IMR-90 (cell line): ENCODE results near the gene CD80. TPM values are rescaled to one million over a fixed set of nuclear protein-coding genes. Genes with fewer than 3 reads are reported as not detected.

Experiments used
- ATAC-seq: fragments of 200-7000 bp; cut with Tn5 transposase; 2 replicates; pipeline ENCODE4 v1.9.1; 2020; ENCODE audit warnings: low read depth, mild to moderate bottlenecking, moderate library complexity
- BruUV-seq: library from RNA; stranded (reverse); fragments of 400-500 nt; replicated peaks from 2 replicates; lab custom pipeline; 2021; lab: Mats Ljungman, UMichigan
- CTCF ChIA-PET: fragments of 300-600 bp; formaldehyde crosslinking; extraction: SDS; loops from one replicate; lab custom pipeline; 2021; ENCODE audit warnings: antibody characterized with exemption; lab: Yijun Ruan, JAX
- POLR2A ChIA-PET: fragments of 300-600 bp; sonication (Branson Sonifier 250); formaldehyde crosslinking; loops from one replicate; lab custom pipeline; 2022; ENCODE audit warnings: antibody characterized with exemption; ENCODE audit not compliant: unreplicated experiment; lab: Charles Lee
- DNase-seq: peaks from one replicate; pipeline ENCODE4 v3.0.0; 2013
- H2AFZ ChIP-seq: replicated peaks from 2 replicates; pipeline ENCODE3; 2013; ENCODE audit warnings: low read length, mild to moderate bottlenecking; ENCODE audit not compliant: poor library complexity
- H2AK5ac ChIP-seq: 2 replicates; pipeline ENCODE4 v1.6.1; 2013; ENCODE audit warnings: low read depth, low read length, inconsistent platforms
- H2AK9ac ChIP-seq: replicated peaks from 2 replicates; pipeline ENCODE3; 2013; ENCODE audit warnings: mild to moderate bottlenecking, low read depth, low read length, moderate library complexity; ENCODE audit not compliant: poor library complexity
- H2BK120ac ChIP-seq: 2 replicates; pipeline ENCODE4 v1.6.1; 2013; ENCODE audit warnings: low read depth, low read length, inconsistent platforms
- H2BK15ac ChIP-seq: 3 replicates; pipeline ENCODE4 v1.6.1; 2013; ENCODE audit warnings: low read depth, low read length, inconsistent platforms
- H2BK20ac ChIP-seq: 2 replicates; pipeline ENCODE4 v1.6.1; 2013; ENCODE audit warnings: low read depth, mild to moderate bottlenecking, inconsistent platforms, low read length, moderate library complexity
- H2BK5ac ChIP-seq: 2 replicates; pipeline ENCODE4 v1.6.1; 2013; ENCODE audit warnings: mild to moderate bottlenecking, low read depth, low read length, inconsistent platforms; ENCODE audit not compliant: poor library complexity, severe bottlenecking
- H3K14ac ChIP-seq: replicated peaks from 2 replicates; pipeline ENCODE4 v1.6.1; 2013; ENCODE audit warnings: low read depth, low read length, inconsistent platforms
- H3K18ac ChIP-seq: 2 replicates; pipeline ENCODE4 v1.6.1; 2013; ENCODE audit warnings: low read depth, low read length, control low read depth
- H3K23ac ChIP-seq: 2 replicates; pipeline ENCODE4 v1.6.1; 2013; ENCODE audit warnings: low read depth, low read length, inconsistent platforms
- H3K27ac ChIP-seq: 2 replicates; pipeline ENCODE4 v1.5.1; 2013; ENCODE audit warnings: mild to moderate bottlenecking, control low read depth, low read length; ENCODE audit not compliant: insufficient read depth
- H3K27me3 ChIP-seq: 2 replicates; pipeline ENCODE4 v1.6.1; 2013; ENCODE audit warnings: low read length; ENCODE audit not compliant: control insufficient read depth, insufficient read depth
- H3K36me3 ChIP-seq: 2 replicates; pipeline ENCODE4 v1.6.1; 2013; ENCODE audit warnings: low read length, mixed read lengths; ENCODE audit not compliant: control insufficient read depth, insufficient read depth
- H3K4ac ChIP-seq: 2 replicates; pipeline ENCODE4 v1.6.1; 2013; ENCODE audit warnings: low read depth, low read length, inconsistent platforms
- H3K4me1 ChIP-seq: 2 replicates; pipeline ENCODE4 v1.6.1; 2013; ENCODE audit warnings: low read length, mixed read lengths; ENCODE audit not compliant: control insufficient read depth, insufficient read depth
- H3K4me2 ChIP-seq: 2 replicates; pipeline ENCODE4 v1.6.1; 2013; ENCODE audit warnings: low read depth, mild to moderate bottlenecking, control low read depth, low read length, moderate library complexity
- H3K4me3 ChIP-seq: 2 replicates; pipeline ENCODE4 v1.5.1; 2013; ENCODE audit warnings: low read depth, mild to moderate bottlenecking, control low read depth, low read length, moderate library complexity; ENCODE audit not compliant: insufficient read depth
- H3K56ac ChIP-seq: 2 replicates; pipeline ENCODE4 v1.6.1; 2013; ENCODE audit warnings: low read length, inconsistent platforms; ENCODE audit not compliant: insufficient read depth; ENCODE audit errors: extremely low read depth
- H3K79me1 ChIP-seq, 2 experiments: 2 replicates each; pipeline ENCODE4 v1.6.1; 2013; ENCODE audit warnings: low read length in 2 of 2, inconsistent platforms in 1 of 2, low read depth in 1 of 2
- H3K9ac ChIP-seq: 2 replicates; pipeline ENCODE4 v1.6.1; 2013; ENCODE audit warnings: low read depth, low read length, control low read depth
- H3K9me1 ChIP-seq: 2 replicates; pipeline ENCODE4 v1.6.1; 2013; ENCODE audit warnings: low read length, inconsistent platforms; ENCODE audit not compliant: insufficient read depth
- H3K9me3 ChIP-seq: 2 replicates; pipeline ENCODE4 v1.6.1; 2013; ENCODE audit warnings: low read length; ENCODE audit not compliant: control insufficient read depth, insufficient read depth
- H4K20me1 ChIP-seq: 2 replicates; pipeline ENCODE4 v1.6.1; 2013; ENCODE audit warnings: low read length, inconsistent platforms; ENCODE audit not compliant: insufficient read depth
- H4K5ac ChIP-seq: 2 replicates; pipeline ENCODE4 v1.6.1; 2013; ENCODE audit warnings: mild to moderate bottlenecking, low read depth, low read length, control low read depth
- H4K8ac ChIP-seq, 2 experiments: 2 replicates each; pipeline ENCODE4 v1.6.1; 2013; ENCODE audit warnings: low read depth in 2 of 2, low read length in 2 of 2, control low read depth in 1 of 2, inconsistent platforms in 1 of 2
- H4K91ac ChIP-seq: 2 replicates; pipeline ENCODE4 v1.6.1; 2013; ENCODE audit warnings: low read depth, low read length, inconsistent platforms; ENCODE audit not compliant: insufficient read depth
- BHLHE40 ChIP-seq: fragments of 150-350 bp; IDR thresholded peaks from 2 replicates; pipeline ENCODE4 v1.6.1; 2016; ENCODE audit warnings: mild to moderate bottlenecking, low read depth, low read length
- CEBPB ChIP-seq: IDR thresholded peaks from 2 replicates; pipeline ENCODE4 v1.6.1; 2012; ENCODE audit warnings: low read depth, low read length, improper control_type of control experiment
- CHD1 ChIP-seq: IDR thresholded peaks from 2 replicates; pipeline ENCODE4 v1.6.1; 2012; ENCODE audit warnings: low read depth, low read length, improper control_type of control experiment
- FOS ChIP-seq: fragments of 150-350 bp; IDR thresholded peaks from 2 replicates; pipeline ENCODE4 v1.6.1; 2016; ENCODE audit warnings: low read depth, low read length
- MAFK ChIP-seq: IDR thresholded peaks from 2 replicates; pipeline ENCODE4 v1.6.1; 2012; ENCODE audit warnings: low read depth, low read length, improper control_type of control experiment
- MXI1 ChIP-seq: IDR thresholded peaks from 2 replicates; pipeline ENCODE4 v1.6.1; 2012; ENCODE audit warnings: low read depth, mild to moderate bottlenecking, low read length, moderate library complexity, borderline replicate concordance
- NFE2L2 ChIP-seq: fragments of 150-350 bp; IDR thresholded peaks from 2 replicates; pipeline ENCODE4 v1.6.1; 2016; ENCODE audit warnings: low read depth, mild to moderate bottlenecking, low read length
- POLR2A ChIP-seq: IDR thresholded peaks from 2 replicates; pipeline ENCODE4 v1.6.1; 2012; ENCODE audit warnings: mild to moderate bottlenecking, low read depth, low read length
- RAD21 ChIP-seq: IDR thresholded peaks from 2 replicates; pipeline ENCODE4 v1.6.1; 2012; ENCODE audit warnings: low read length, improper control_type of control experiment
- RCOR1 ChIP-seq: IDR thresholded peaks from 2 replicates; pipeline ENCODE4 v1.6.1; 2012; ENCODE audit warnings: mild to moderate bottlenecking, low read length, improper control_type of control experiment; ENCODE audit not compliant: insufficient replicate concordance
- RFX5 ChIP-seq: IDR thresholded peaks from 2 replicates; pipeline ENCODE4 v1.8.0; 2012; ENCODE audit warnings: low read depth, mild to moderate bottlenecking, low read length, moderate library complexity
- SMC3 ChIP-seq: fragments of 150-350 bp; IDR thresholded peaks from 2 replicates; pipeline ENCODE4 v1.6.1; 2016; ENCODE audit warnings: low read depth, mild to moderate bottlenecking, antibody characterized with exemption, low read length, moderate library complexity
- WGBS, 2 experiments: methylation state at CpG; one replicate each; pipeline versions ENCODE4 v1.1.5 to v1.1.7; 2013; ENCODE audit warnings: missing lambda C conversion rate in 2 of 2; ENCODE audit not compliant: insufficient read length in 1 of 2; ENCODE audit errors: extremely low coverage in 2 of 2; 5-methylcytosine and 5-hydroxymethylcytosine counted together
- dilution Hi-C: fragments of 300-500 bp; cut with HindIII; formaldehyde crosslinking; loops from one replicate; pipeline ENCODE4 v1.14.3; 2018; ENCODE audit warnings: low sequenced_read_pairs; ENCODE audit not compliant: unreplicated experiment
- in situ Hi-C: fragments of 300-500 bp; cut with MboI; formaldehyde crosslinking; loops from 3 replicates; pipeline ENCODE4 v1.14.3; 2019; ENCODE audit warnings: low sequenced_read_pairs, inconsistent platforms, mixed read lengths
- intact Hi-C: fragments of 100-400 bp; cut with micrococcal nuclease; formaldehyde crosslinking; loops from 2 replicates; pipeline ENCODE4 v1.10.0; 2022
- polyA plus RNA-seq, 3 experiments: library from polyadenylated mRNA; depleted of rRNA; stranded (reverse); fragments of >200 nt; gene quantifications; 2 replicates each; pipeline ENCODE4 v1.2.3, GENCODE V29; 2012; ENCODE audit warnings: low replicate concordance in 1 of 3
- total RNA-seq: library from RNA; depleted of rRNA; stranded (reverse); fragments of >200 nt; gene quantifications from 2 replicates; pipeline ENCODE4 v1.2.3, GENCODE V29; 2012
- TF ChIP-seq, protein P1 (sequence below): fragments of 150-350 bp; IDR thresholded peaks from 2 replicates; pipeline ENCODE4 v1.6.1; 2016; ENCODE audit warnings: low read depth, mild to moderate bottlenecking, low read length, moderate library complexity, borderline replicate concordance
- TF ChIP-seq, protein P2 (sequence below): conservative IDR thresholded peaks from 2 replicates; pipeline ENCODE4 v1.5.1; 2012; ENCODE audit warnings: mild to moderate bottlenecking, low read depth, low read length, improper control_type of control experiment
- TF ChIP-seq, protein P3 (sequence below): fragments of 150-350 bp; IDR thresholded peaks from 2 replicates; pipeline ENCODE4 v1.6.1; 2017; ENCODE audit warnings: mild to moderate bottlenecking, antibody characterized with exemption, low read length, low read depth

Gene CD80
- total and polyA plus RNA-seq, 2 of the 4 experiments (the other 2 are of a cell fraction), result not detected

DNA sequence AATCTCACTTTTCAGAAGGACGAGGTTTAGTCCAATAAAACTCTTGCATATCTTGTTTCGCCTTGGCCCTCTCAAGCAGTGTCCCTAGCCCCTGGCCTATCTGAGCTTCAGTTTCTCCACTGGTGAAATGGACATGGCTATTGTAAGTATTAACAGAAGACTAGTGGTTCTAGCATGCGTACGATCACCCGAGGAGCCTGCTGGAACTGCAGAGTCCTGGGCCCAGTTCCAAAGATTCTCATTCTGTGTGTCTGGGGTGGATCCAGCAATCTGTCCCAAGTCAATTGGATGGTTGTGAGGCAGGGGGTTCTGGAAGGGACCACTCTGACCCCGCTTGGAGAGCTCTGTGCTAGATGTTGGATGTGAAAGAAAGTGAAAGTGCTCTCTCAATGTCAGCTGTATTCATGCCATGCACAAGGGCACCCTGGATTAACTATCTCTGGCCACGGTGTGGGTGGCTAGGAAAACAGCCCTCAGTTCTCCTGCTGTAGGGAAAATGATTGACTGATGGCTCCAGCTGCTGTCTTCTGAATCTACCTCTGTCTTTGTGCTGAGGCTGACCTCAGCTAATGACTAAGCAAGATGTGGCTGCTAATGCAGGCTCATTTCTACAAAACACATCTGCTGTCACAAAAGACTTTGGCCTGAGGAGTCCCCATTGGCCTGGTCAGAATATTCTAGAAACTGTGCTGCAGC is 36.4 kb upstream of the CD80 start:
- H4K5ac ChIP-seq, result no peak overlapping the region
- intact Hi-C loops, result no loop called here
- peak overlapping the region; percentile 59; the same call in 1 of the 2 replicates for H3K4me2 ChIP-seq
- H3K4me3 ChIP-seq, result no peak overlapping the region
- no peaks in the 10 kb centered on the region for H3K9me3 ChIP-seq
- no peak overlapping the region for H3K56ac ChIP-seq
- H3K18ac ChIP-seq, result no peak overlapping the region
- no peaks in the 10 kb centered on the region for H3K79me1 ChIP-seq
- H4K20me1 ChIP-seq, result no peaks in the 10 kb centered on the region
- H2AK5ac ChIP-seq, result no peak overlapping the region
- no peak overlapping the region for H3K9ac ChIP-seq
- H3K14ac ChIP-seq, result no peak overlapping the region
- H4K8ac ChIP-seq, result no peak overlapping the region
- in situ Hi-C loops, result loop anchor here (25.0 kb wide), 1 partner anchor 708 kb away; no protein-coding TSS in a partner anchor
- H3K9me1 ChIP-seq, result no peaks in the 10 kb centered on the region
- H3K27me3 ChIP-seq, result peaks cover 28% of the 10 kb centered on the region
- H3K27ac ChIP-seq, result no peak overlapping the region
- dilution Hi-C loops, result no loop called here
- TF ChIP-seq RCOR1 (no peak), FOS (no peak), BHLHE40 (no peak), RAD21 (no peak), CEBPB (no peak), RFX5 (no peak), CHD1 (no peak), MAFK (no peak), NFE2L2 (no peak), SMC3 (no peak), POLR2A (no peak), MXI1 (no peak)
- TF ChIP-seq, protein P1, sequence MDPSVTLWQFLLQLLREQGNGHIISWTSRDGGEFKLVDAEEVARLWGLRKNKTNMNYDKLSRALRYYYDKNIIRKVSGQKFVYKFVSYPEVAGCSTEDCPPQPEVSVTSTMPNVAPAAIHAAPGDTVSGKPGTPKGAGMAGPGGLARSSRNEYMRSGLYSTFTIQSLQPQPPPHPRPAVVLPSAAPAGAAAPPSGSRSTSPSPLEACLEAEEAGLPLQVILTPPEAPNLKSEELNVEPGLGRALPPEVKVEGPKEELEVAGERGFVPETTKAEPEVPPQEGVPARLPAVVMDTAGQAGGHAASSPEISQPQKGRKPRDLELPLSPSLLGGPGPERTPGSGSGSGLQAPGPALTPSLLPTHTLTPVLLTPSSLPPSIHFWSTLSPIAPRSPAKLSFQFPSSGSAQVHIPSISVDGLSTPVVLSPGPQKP, result no peak
- TF ChIP-seq, protein P2, sequence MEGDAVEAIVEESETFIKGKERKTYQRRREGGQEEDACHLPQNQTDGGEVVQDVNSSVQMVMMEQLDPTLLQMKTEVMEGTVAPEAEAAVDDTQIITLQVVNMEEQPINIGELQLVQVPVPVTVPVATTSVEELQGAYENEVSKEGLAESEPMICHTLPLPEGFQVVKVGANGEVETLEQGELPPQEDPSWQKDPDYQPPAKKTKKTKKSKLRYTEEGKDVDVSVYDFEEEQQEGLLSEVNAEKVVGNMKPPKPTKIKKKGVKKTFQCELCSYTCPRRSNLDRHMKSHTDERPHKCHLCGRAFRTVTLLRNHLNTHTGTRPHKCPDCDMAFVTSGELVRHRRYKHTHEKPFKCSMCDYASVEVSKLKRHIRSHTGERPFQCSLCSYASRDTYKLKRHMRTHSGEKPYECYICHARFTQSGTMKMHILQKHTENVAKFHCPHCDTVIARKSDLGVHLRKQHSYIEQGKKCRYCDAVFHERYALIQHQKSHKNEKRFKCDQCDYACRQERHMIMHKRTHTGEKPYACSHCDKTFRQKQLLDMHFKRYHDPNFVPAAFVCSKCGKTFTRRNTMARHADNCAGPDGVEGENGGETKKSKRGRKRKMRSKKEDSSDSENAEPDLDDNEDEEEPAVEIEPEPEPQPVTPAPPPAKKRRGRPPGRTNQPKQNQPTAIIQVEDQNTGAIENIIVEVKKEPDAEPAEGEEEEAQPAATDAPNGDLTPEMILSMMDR, result no peak
- TF ChIP-seq, protein P3, sequence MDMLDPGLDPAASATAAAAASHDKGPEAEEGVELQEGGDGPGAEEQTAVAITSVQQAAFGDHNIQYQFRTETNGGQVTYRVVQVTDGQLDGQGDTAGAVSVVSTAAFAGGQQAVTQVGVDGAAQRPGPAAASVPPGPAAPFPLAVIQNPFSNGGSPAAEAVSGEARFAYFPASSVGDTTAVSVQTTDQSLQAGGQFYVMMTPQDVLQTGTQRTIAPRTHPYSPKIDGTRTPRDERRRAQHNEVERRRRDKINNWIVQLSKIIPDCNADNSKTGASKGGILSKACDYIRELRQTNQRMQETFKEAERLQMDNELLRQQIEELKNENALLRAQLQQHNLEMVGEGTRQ, result no peak
- ChIA-PET CTCF (no interaction called here), POLR2A (no interaction called here)
- H3K4ac ChIP-seq, result no peak overlapping the region
- no peak overlapping the region for H2AFZ ChIP-seq
- H2BK20ac ChIP-seq, result no peak overlapping the region
- H2BK120ac ChIP-seq, result no peak overlapping the region
- DNase-seq, result no peak
- H3K36me3 ChIP-seq, result no peaks in the 10 kb centered on the region
- no peak overlapping the region for H3K23ac ChIP-seq
- no peak overlapping the region for H2BK15ac ChIP-seq
- no peak for ATAC-seq
- H2AK9ac ChIP-seq, result no peak overlapping the region
- no peak overlapping the region for H4K91ac ChIP-seq
- H2BK5ac ChIP-seq, result no peak overlapping the region
- WGBS, 2 experiments, result 75% methylated on average over 4 of the region's 7 CpGs; no CpG with 5 or more reads in 1 of the 2 experiments
- no TSS peak for BruUV-seq
- H3K4me1 ChIP-seq, result no peaks in the 10 kb centered on the region
